H1 (cell line): ENCODE measurements around the gene ZSWIM4. TPM values are rescaled to one million over a fixed set of nuclear protein-coding genes. Genes with fewer than 3 reads are reported as not detected.

Source experiments
- BCL11A ChIP-seq, 2 experiments: IDR thresholded peaks; one replicate each; pipeline ENCODE4 v1.6.1; 2011; ENCODE audit warnings: low read depth in 2 of 2, low read length in 2 of 2, mild to moderate bottlenecking in 2 of 2
- CEBPB ChIP-seq: IDR thresholded peaks from 2 replicates; pipeline ENCODE4 v1.6.1; 2012; ENCODE audit warnings: low read depth, low read length
- CHD7 ChIP-seq: fragments of 300-600 bp; sonication (generic); IDR thresholded peaks from 2 replicates; pipeline ENCODE4 v1.7.1; 2012; ENCODE audit warnings: low read length, moderate library complexity, mild to moderate bottlenecking, inconsistent platforms; ENCODE audit not compliant: insufficient replicate concordance
- EGR1 ChIP-seq: IDR thresholded peaks from 2 replicates; pipeline ENCODE4 v1.6.1; 2011; ENCODE audit warnings: low read depth, low read length, borderline replicate concordance
- JUN ChIP-seq: IDR thresholded peaks from 2 replicates; pipeline ENCODE4 v1.6.1; 2011; ENCODE audit warnings: low read depth, mild to moderate bottlenecking, improper control_type of control experiment, low read length
- KDM1A ChIP-seq: fragments of 200-600, 300-600 bp; sonication (generic); IDR thresholded peaks from 2 replicates; pipeline ENCODE4 v1.7.1; 2016; ENCODE audit warnings: mild to moderate bottlenecking, low read length, borderline replicate concordance
- SIX5 ChIP-seq: IDR thresholded peaks from 2 replicates; pipeline ENCODE4 v1.6.1; 2011; ENCODE audit warnings: mild to moderate bottlenecking, low read depth, low read length
- SP1 ChIP-seq: IDR thresholded peaks from 2 replicates; pipeline ENCODE4 v1.6.1; 2011; ENCODE audit warnings: low read depth, low read length
- SP2 ChIP-seq: IDR thresholded peaks from 2 replicates; pipeline ENCODE4 v1.6.1; 2012; ENCODE audit warnings: mild to moderate bottlenecking, low read length, inconsistent platforms
- SUZ12 ChIP-seq: fragments of 200-600 bp; sonication (generic); IDR thresholded peaks from 2 replicates; pipeline ENCODE4 v1.6.1; 2012; ENCODE audit warnings: mild to moderate bottlenecking, inconsistent platforms, low read length, moderate library complexity, mixed read lengths
- polyA plus RNA-seq, 7 experiments: library from polyadenylated mRNA; depleted of rRNA in 3 of 7; stranded (reverse) in 5 of 7; unstranded in 2 of 7; fragments of >200 nt in 5 of 7; fragments of 200-250 nt in 2 of 7; gene quantifications; 1 replicate in 5 of 7; 2 replicates in 1 of 7; 4 replicates in 1 of 7; pipeline versions ENCODE4 v1.2.1 to v1.2.3, GENCODE V29; 2011 to 2013; ENCODE audit warnings: missing spikeins in 2 of 7, mixed read lengths in 2 of 7
- total RNA-seq: library from RNA; stranded (reverse); fragmentation: NEBNext Ultra II Directional; extraction: Animal tissue kit (Norgen Biotek cat#: 25700); gene quantifications from 2 replicates; pipeline ENCODE4 v1.2.1, GENCODE V29; 2021

The ZSWIM4 gene
- total and polyA plus RNA-seq, 2 of the 8 experiments (the other 6 are each of a cell fraction or from before 2014, with no cell fraction given), result 12.2 to 31.1 TPM

- TF ChIP-seq CHD7 (no peak), SP2 (no peak), SIX5 (no peak), JUN (peak; percentile 74), SUZ12 (no peak), KDM1A (no peak), EGR1 (no peak), BCL11A (IDR thresholded peaks at IDR 0.05; ENCODE audit: low read depth in 2 of 2, low read length in 2 of 2) (no peak), SP1 (0 out of 2 replicates have a peak, but pooled peaks have one; percentile 10), CEBPB (peak; percentile 63; the same call in 1 of the 2 replicates)
These were observed 85.1 kb downstream of the ZSWIM4 start (continued) for GRCh38 chr19:13880059-13881043.
